ENCODE measurements around the gene OR10A3.

DNA sequence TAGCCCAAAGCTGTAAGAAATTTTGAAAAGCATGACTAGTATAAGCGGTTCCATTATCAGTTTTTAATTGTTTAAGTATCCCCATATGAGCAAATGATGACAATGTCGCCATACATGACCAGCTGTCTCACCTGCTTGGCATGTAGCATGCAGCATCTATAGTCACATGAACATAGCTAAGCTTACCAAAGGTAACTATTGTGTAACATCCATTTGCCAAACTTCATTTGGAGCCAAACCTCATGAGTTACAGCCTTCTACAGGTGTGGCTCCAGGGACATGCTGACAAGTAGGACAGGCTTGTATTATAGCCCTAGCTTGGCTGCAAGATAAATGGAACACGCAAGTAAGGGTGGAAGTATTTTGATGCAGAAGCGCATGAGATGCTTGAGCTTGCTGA lies 40.8 kb downstream of the OR10A3 start:
- TF ChIP-seq, protein P1, sequence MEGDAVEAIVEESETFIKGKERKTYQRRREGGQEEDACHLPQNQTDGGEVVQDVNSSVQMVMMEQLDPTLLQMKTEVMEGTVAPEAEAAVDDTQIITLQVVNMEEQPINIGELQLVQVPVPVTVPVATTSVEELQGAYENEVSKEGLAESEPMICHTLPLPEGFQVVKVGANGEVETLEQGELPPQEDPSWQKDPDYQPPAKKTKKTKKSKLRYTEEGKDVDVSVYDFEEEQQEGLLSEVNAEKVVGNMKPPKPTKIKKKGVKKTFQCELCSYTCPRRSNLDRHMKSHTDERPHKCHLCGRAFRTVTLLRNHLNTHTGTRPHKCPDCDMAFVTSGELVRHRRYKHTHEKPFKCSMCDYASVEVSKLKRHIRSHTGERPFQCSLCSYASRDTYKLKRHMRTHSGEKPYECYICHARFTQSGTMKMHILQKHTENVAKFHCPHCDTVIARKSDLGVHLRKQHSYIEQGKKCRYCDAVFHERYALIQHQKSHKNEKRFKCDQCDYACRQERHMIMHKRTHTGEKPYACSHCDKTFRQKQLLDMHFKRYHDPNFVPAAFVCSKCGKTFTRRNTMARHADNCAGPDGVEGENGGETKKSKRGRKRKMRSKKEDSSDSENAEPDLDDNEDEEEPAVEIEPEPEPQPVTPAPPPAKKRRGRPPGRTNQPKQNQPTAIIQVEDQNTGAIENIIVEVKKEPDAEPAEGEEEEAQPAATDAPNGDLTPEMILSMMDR (IDR thresholded peaks at IDR 0.05) = no peak
- TF ChIP-seq POLR2A (IDR thresholded peaks at IDR 0.05) = no peak
